Adrenal gland (tissue), 5 donors: ENCODE results near the gene EED.

Experiments used
- CTCF ChIP-seq, 6 experiments: fragments of 450-650 bp in 4 of 6; fragments of 200-600 bp in 2 of 6; sonication (generic) in 1 of 6; IDR thresholded peaks; 1 replicate in 5 of 6; 2 replicates in 1 of 6; pipeline versions ENCODE4 v1.5.1 to v1.8.0; 2016 to 2021; ENCODE audit warnings: antibody characterized with exemption in 6 of 6, mild to moderate bottlenecking in 2 of 6, moderate library complexity in 1 of 6
- POLR2A ChIP-seq, 2 donors: fragments of 450-650 bp; IDR thresholded peaks; one replicate each; pipeline ENCODE4 v1.6.1; 2017; ENCODE audit warnings: antibody characterized with exemption in 2 of 2, mild to moderate bottlenecking in 2 of 2, moderate library complexity in 1 of 2
- donor health status: DM: no; HTN: no; CAD: no.

DNA sequence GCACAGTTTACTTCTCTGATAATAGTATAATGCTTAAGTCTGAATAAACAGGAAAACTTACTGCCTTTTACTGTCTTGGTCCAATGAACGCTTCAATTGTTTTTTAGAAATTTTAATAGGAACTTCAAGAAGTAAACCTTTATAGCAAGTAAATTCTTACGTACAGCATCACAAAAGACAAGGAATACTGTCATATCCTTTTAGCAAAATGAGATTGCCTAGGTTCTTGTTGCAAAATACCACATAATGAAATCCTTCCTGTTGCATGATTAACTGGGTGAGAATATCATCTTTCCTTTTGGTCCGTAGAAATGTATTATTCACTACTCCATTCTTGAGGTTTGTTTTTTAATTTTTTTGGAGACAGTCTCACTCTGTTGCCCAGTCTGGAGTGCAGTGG, 35.2 kb downstream of the EED start:
- no peak for TF ChIP-seq CTCF (IDR thresholded peaks at IDR 0.05)
- TF ChIP-seq POLR2A (IDR thresholded peaks at IDR 0.05) = no peak
